Posterior vena cava (tissue), 2 donors: Measurements from ENCODE around the gene FGFBP1. TPM values are rescaled to one million over a fixed set of nuclear protein-coding genes. Genes with fewer than 3 reads are reported as not detected.
A peak's percentile ranks its signal among the peaks of the same experiment; 100 is the strongest.

ENCODE experiments used
- DNase-seq: peaks from one replicate; pipeline ENCODE4 v3.0.0-alpha.2; 2020; ENCODE audit warnings: low spot score
- intact Hi-C, 2 donors: fragments of 100-400 bp; cut with DNase I; formaldehyde crosslinking; loops; one replicate each; pipeline versions ENCODE4 v1.14.1 to v1.14.2; 2022 to 2023
- total RNA-seq, 2 donors: library from RNA; stranded (reverse); fragmentation: NEBNext Ultra II Directional; extraction: Animal tissue kit (Norgen Biotek cat#: 25700); gene quantifications; one replicate each; pipeline ENCODE4 v1.2.1, GENCODE V29; 2021
- donor health status: DM: yes; HTN: yes; CAD: no.
- donor health status: DM: yes; HTN: yes; CAD: no.

Gene FGFBP1
- total RNA-seq, 2 donors from 2014 or later = not detected

DNA sequence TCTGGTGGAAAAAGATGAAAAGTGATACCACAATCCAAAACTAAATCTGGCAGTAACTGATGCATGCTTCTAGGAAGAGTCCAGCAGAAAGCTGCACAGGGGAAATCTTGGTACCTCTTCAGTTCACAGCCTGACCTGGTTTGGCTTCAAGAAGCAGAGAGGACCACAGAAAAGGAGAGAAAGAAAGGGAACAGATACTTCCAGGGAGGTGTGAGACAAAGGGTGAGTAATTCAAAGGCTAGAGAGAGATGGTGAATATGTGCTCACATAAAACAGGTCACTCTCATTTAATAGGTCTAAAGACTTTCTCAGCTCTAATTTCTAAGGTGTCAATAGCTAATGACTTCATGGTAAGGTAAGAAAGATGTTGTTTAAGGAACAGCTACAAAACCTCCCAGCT is 13.2 kb upstream of the FGFBP1 start:
- intact Hi-C loops = loop anchor here in 1 of 2 donors (10.0 kb wide), 1 partner anchor 67 kb away; no protein-coding TSS in a partner anchor
- no peak for DNase-seq

DNA sequence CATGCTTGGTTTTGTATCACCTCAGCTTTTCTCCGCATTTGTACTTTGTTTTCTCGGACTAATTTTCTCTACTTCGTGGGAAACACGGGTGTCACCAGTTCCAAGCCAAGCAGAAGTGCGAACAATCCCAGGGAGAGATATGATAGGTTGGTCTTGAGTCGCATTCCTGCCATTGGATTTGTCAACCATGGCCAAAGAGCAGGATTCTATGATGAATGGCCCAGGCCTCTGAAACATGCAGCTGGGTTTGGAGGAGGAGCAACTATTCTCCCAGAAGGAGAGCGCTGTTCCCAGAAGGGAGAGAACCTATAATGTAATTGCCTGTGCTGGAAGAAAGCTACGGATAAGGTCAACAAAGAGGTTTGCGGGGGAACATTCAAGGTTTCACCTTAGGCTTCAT is 10.3 kb upstream of the FGFBP1 start:
- intact Hi-C loops = no loop called here

DNA sequence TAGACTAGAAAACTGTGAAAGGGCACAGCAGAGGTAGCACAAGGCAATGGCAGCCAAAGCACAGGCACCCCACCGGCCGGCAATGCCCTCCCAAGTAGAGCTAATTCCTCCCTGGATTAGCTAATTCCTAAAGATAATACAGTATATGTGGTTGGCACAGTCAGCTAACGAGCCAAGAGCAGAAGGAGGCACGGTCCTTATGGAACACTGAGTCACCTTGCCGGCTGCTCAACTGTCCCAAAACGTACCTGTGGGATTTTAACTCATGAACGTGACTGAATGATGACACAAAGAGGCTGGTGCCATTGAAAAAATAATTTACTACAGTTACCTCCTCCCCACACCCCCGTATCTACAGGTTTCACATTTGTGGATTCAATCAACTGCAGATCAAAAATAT is 9.1 kb upstream of the FGFBP1 start:
- intact Hi-C loops = no loop called here
- DNase-seq = no peak

More for the DNA sequence above, 10.3 kb upstream of the FGFBP1 start:
- DNase-seq = no peak

DNA sequence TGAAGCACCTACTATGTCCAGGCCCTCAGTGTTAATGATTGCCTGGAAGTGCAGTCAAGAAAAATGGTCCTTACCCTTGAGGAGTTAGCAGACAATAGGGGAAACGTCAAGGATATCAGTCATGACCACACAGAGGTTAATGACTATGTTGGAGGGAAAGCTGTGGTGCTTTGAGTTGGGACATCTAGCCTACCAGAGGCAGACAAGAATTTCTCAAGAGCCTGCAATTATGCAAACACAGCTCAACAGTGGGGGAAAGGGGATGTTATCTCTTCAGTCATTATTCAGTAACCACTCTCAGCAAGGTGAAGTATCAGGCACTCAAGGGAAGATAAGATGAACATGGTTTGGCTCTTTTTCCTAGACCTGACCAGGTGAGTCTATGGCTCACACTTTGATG is 7.0 kb upstream of the FGFBP1 start:
- DNase-seq = no peak
- intact Hi-C loops = no loop called here

DNA sequence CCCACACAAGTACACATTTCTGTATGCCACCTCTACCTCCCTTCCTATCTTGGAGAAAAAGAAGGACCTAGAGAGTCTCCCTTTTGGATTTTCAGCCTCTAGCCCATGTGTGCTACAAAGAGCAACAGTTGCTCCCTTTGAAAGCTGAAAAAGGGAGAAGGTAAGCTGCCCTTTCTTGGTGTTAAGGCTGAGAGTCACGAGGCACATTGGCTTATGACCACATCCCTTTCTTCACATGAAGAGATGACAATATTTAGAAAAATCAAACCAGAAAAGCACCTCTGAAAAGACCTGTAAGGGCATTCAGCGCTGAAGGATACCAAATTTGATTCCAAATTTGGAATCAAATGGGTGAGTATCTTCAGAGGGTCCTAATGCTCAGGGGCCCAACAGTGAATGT is 6.4 kb upstream of the FGFBP1 start:
- no peak for DNase-seq
- intact Hi-C loops = no loop called here

DNA sequence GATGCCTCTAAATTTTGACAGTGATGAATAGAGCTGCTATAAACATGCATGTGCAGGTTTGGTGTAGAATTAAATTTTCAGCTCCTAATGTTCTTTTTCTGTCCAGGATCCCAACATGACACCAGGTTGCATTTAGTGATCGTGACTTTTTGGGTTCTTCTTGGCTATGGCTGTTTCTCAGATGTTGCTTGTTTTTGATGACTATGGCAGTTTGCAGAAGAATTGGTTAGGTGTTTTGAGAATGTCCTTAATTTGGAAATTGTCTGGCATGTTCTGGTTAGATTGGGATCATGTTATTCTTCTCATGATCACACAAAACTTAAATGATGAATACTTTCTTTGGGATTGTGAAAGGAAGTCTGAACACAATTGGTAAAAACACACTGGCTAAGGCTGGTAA is 3.7 kb upstream of the FGFBP1 start:
- DNase-seq = no peak
- intact Hi-C loops = no loop called here

DNA sequence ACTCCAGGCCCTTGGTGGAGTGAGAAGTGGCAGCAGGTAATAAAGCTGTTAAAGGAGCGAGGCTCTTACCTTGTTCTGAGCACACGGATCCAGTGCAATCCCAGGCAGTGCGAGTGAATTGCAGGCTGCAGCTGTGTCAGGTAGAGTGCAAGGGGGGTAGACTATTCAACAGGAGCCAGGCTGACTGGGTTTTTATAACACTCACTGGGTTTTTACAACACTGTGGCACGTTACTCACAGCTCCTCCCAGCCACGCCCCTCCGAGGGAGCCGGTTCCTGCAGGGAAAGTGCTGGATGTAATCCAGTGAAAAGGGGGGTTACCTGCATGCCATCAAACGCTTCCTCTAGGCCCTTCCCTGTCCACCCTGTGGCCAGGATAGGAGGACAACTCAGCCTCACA is 358 bp downstream of the FGFBP1 start:
- intact Hi-C loops = no loop called here
- no peak for DNase-seq

DNA sequence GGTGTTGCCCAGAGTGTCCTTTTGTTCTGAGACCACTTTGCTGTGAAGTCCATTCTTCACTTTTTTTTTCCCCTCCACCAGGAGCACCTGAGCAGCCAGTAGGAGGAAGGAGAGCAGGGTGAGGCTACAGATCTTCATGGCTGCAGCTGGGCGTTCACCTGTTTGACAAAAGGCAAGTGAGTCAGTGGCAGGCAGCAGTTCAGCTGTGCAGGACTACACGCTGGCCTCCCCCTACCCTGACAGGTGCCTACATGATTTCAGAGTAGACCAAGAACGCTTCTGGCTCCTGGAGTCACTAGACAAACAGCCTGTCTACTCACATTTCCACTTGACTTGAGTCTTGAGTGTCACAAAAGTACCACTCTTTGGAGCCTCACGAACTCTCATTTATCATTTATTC is 2.0 kb downstream of the FGFBP1 start:
- no peak for DNase-seq
- intact Hi-C loops = no loop called here

DNA sequence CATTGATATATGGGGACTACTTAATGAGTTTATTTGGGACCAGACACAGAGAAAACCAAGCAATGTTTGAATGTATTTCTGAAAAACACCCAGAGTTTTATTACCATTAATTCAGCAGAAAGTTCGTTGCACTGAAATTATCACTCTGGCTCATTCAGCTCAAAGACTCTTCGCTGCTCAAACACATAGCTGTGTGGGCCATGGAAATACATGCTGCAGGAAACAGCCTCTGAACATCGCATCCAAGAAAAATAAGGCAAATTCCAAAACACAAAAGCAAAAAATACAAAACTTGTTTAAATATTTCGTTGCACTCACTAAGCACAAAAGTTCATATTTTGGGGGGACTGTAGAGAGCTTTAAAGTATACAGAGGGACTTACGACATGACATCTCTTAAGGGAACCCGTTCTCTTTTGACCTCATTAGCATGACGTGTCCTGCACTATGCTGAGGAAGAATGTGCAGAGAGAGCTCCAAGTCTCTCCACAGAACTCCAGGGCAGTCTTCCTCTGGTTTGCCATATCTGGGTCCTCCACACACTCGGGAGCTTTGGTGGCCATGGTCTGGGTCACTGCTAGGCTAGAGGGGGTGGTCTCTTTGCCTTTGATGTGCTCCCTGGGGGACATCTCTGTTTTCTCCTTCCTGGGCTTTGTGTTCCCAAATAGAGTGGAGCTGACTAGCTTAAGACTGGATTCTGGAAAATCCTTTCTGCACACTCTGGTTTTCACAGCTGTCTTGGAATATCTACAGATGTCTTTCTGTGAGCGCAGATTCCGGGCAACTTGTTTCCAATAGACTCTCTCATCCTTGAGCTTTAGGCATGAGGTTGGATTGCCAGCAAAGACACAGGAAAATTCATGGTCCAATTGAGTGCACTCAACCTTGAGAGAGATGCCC is 2.8 kb downstream of the FGFBP1 start:
- DNase-seq = no peak
- intact Hi-C loops = no loop called here

DNA sequence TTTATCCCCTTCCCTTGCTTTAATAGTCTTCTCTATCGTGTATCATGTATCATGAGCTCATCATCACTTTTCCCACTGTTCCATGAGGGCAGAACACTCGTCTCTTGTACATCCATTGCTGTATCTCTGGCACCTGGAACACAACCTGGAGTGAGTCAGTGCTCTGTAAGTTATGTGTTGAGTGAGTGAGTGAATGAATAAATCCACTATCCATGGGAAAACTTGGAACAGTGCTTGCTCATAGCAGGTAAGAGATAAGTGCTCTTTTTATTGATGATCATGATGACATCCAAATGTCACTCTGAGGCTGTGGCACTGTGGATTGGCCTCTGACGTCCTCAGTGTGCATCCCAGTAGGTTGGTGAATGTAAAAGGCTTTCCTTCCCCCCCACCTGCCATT is 4.3 kb downstream of the FGFBP1 start:
- no peak for DNase-seq
- intact Hi-C loops = no loop called here

DNA sequence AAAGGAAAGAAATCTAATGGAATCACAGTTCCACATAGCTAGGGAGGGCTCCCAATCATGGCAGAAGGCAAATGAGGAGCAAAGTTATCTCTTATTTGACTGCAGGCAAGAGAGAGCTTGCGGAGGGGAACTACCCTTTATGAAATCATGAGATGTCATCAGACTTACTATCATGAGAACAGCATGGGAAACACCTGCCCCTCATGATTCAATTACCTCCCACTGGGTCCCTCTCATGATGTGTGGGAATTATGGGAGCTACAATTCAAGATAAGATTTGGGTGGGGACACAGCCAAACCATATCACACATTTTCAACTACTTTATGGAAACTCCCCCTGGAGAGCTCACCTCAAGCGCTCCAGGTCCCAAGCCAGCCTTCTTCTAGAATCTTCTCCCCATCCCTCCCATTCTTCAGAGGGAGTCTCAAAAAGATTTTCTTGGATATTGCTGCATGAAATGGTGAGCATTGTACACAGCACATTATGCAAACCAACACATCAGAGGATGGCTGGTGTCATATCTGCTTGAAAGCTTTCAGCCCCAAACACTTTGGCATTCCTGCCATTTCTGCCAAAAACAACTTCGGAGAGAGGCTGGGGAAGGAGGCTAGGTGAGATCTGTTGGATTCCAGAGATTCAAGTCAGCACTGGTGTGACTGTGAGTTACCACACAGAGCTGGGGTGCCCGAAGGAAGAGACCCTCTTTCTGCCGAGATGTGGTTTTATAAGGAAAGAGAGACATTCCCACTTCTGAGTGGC is 6.9 kb downstream of the FGFBP1 start:
- DNase-seq = no peak
- intact Hi-C loops = no loop called here

DNA sequence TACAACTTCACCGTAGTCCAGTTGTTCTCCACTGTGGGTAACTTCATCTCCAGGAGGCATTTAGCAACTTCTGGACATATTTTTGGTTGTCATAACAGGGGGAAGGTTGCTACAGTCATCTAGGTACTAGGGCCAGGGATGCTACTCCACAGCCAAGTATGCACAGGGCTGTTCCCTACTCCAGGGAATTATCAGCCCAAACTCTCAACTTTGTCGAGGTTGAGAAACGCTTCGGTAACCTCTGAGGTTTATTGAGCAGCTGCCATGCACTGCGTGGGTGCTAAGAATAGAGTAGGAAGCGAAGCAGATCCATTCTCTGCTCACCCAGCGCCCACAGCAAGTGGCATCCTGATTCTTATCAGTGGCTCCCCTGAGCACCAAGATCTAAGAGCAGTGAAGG is 8.2 kb downstream of the FGFBP1 start:
- intact Hi-C loops = no loop called here

DNA sequence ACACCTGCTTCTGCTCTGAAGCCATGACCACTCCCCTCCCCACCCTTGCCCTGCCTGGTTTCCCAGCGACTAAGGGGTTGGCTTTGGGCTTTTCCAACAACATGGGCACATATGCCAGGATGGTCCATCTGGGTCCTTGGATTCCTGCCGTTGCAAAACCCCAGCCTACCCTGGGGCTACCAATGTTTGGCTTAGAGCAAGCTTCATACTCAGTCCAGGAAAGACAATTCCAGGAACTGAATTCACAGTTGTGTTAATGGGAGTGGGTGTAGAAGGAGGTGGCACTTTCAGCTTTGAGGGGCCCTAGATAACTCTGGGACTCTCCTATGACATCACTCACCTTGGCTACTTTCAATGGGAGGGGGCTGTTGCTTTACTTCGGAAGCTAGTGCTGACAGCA is 9.0 kb downstream of the FGFBP1 start:
- intact Hi-C loops = no loop called here
- no peak for DNase-seq

More for the DNA sequence above, 8.2 kb downstream of the FGFBP1 start:
- no peak for DNase-seq

DNA sequence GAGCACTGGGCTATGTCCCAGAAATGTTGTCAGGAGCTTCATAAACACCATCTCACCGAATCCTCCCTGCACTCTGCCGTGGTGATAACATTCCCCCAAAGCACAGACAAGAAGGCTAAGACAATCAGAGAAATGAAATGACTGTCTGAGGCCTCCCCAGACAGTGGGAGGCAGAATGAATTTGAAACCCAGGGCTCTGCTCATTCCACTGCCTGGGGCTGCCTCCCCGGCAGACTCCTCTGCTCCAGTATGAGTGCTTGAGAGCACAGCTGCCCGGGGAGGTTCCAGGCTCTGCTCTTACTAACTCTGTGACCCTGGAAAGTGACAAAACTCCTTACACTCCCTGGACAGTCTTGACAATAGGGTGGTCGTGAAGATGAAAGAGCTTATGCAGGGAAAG is 9.7 kb downstream of the FGFBP1 start:
- no peak for DNase-seq
- intact Hi-C loops = no loop called here

DNA sequence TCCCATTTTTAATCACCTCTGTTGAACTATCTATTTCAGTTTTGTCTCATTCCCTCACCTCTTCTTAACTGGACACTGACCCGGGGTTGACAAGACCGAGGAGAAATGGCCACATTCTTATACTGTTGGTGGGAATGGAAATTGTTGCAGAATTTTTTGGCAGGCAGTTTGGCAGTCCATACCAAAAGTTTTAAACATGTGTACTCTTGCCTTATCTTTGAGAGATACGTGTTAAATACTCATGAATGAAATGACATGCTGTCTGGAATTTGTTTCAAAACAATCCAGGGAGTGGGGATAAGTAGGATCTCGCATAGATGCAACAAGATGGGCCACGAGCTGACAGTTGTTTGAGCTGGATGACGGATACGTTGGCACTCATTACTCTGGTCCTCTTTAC is 12.1 kb downstream of the FGFBP1 start:
- DNase-seq = no peak
- intact Hi-C loops = no loop called here

DNA sequence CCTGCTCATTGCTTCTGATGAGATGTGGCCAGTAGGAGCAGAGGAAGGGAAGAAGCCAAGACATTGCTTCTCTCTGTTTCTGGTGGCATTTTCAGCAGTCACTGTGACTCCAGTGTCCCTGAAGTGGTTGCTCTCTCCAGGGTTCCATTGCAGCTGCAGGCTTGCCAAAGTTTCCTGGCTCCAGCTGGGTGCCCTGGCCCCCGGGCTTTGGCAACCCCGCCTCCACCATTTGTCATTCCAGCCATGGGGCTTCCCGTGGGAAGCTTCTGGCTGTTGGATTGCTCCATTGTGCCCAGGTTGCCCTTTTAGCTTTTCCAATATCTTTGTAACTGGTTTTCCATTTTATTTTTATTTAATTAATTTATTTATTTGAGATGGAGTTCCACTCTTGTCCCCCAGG is 12.7 kb downstream of the FGFBP1 start:
- intact Hi-C loops = no loop called here
- DNase-seq = no peak

DNA sequence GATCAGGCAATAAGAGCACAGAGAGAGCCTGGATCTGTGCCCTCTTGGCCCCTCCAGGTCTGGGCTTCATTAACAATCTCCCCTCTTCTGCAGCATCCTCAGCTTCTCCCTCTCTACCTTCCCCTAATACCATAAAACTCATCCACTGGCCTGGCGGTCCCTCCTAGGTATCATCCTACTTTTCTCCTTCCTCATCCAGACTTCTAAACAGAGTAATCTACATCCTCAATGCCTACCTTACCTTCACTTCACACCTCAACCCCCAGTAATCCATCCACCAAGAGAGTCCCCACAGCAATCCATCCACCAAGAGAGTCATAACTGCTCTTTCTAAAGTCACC is 17.0 kb downstream of the FGFBP1 start:
- intact Hi-C loops = no loop called here
- DNase-seq = no peak

DNA sequence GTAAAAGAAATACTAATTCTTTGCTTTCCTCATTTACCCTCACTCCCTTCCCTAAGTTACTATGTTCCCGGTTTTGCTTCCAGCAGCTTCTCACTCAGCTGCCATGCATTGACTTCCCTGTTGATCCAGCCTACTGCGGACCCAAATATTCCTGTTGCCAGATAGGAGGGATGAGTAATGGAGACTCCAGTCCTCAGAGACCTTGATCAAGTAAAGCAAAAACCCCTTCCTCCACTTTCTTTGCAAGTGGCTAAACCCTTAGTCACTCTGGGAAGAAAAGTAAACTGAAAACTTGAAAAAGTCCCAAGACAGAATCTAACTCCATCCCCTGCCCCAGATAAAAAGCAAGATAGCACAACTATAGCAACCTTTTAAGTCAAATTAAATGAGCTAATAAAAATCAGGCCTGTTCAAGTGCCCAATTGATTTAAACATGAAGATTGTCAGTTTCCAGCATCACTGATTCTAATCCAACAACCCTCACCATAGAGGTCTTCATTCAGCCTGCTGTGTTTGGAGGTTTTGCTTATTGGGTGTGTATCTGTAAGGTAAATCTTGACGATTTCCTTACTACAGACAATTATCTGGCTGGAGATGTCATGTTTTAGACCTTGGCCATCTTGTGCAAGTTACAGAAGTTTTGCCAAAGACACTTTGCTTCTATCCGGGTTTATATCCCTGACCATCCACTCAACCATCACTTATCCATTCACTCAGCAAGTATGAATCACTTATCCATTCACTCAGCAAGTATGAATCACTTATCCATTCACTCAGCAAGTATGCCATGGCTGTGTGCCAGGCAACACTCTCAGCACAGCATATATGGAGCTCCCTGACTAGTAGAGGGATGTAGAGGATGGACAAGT is 17.6 kb downstream of the FGFBP1 start:
- DNase-seq = peak; percentile 95
- intact Hi-C loops = no loop called here

DNA sequence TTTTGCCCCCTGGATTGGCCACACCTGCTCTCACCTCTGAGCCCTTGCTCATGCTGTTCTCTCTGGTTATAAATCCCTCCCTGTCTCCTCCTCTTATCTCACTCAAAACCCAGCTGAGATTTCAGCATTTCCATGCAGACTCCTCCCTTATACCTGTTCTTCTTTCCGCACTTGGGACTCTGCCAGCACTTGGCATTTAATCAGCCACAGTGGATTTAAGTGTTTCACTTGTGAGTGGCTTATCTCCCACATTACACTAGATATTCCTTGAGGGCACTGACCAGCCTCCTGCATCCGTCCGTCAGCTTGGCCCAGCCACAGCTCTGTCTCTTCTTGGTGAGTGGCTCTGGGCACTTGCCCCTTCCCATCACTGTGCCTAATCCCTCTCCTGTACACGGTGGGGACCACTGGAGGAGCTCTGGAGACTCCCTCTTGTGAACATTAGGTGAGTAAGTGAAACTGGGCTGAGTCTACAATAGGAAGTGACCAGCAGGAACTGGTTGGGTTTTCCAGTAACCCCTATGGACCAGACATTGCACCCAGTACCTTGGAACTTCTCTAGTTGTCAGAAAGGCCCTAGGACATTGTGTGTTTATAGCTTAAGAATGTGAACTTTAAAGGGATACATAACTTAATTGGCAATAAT is 19.9 kb downstream of the FGFBP1 start:
- DNase-seq = no peak
- intact Hi-C loops = no loop called here
